GM13977 (cell line): ENCODE measurements around the gene RPS28.

Experiments used
- DNase-seq: peaks from one replicate; pipeline ENCODE4 v3.0.0; 2012; ENCODE audit warnings: low spot score
- CTCF ChIP-seq: IDR thresholded peaks from 2 replicates; pipeline ENCODE4 v1.5.1; 2012; ENCODE audit warnings: mild to moderate bottlenecking, control low read depth; ENCODE audit not compliant: insufficient read depth; ENCODE audit errors: extremely low read depth, missing control alignments
- in situ Hi-C: fragments of 300-500 bp; cut with MboI; formaldehyde crosslinking; loops from one replicate; pipeline ENCODE4 v1.12.0; 2022; ENCODE audit warnings: low sequenced_read_pairs, low pct_unique_long_range_greater_than_20kb, mixed read lengths, inconsistent platforms; ENCODE audit not compliant: unreplicated experiment

The RPS28 gene

GRCh38 chr19:8355631-8356402 is 34.5 kb downstream of the RPS28 start:
- in situ Hi-C loops, result no loop called here
- no peak for TF ChIP-seq CTCF
- DNase-seq, result no peak

- TF ChIP-seq CTCF, result no peak
- in situ Hi-C loops, result no loop called here
- no peak for DNase-seq
Measured at GRCh38 chr19:8357007-8357521, 35.8 kb downstream of the RPS28 start.

GRCh38 chr19:8358948-8359347 is 37.7 kb downstream of the RPS28 start:
- no peak for DNase-seq
- in situ Hi-C loops, result no loop called here
- TF ChIP-seq CTCF, result no peak

- DNase-seq, result no peak
- TF ChIP-seq CTCF, result no peak
- in situ Hi-C loops, result no loop called here
Measured at GRCh38 chr19:8360196-8360595, 38.9 kb downstream of the RPS28 start.

GRCh38 chr19:8361921-8362793 is 40.9 kb downstream of the RPS28 start:
- DNase-seq, result no peak
- in situ Hi-C loops, result no loop called here
- no peak for TF ChIP-seq CTCF

- TF ChIP-seq CTCF, result no peak
- in situ Hi-C loops, result no loop called here
- peak; percentile 73 for DNase-seq
Measured at GRCh38 chr19:8363803-8364771, 42.8 kb downstream of the RPS28 start, which contains the start of gene ANGPTL4. Gene ANGPTL4 (plus strand): TSS chr19:8364155. CDS start chr19:8364322, 167 bp downstream.
